B cell (primary cell): ENCODE data around the gene TNFSF4. TPM values are rescaled to one million over a fixed set of nuclear protein-coding genes. Genes with fewer than 3 reads are reported as not detected.

Source experiments
- ATAC-seq: fragments of 200-7000 bp; cut with Tn5 transposase; one replicate; pipeline ENCODE4 v1.10.0; 2021; ENCODE audit warnings: low read depth, mild to moderate bottlenecking, moderate number of reproducible peaks, moderate library complexity
- CTCF ChIA-PET: fragments of 350-600 bp; sonication (Branson Sonifier 250); formaldehyde crosslinking; loops from one replicate; lab custom pipeline; 2021; ENCODE audit warnings: antibody characterized with exemption, inconsistent platforms; lab: Charles Lee
- POLR2A ChIA-PET: fragments of 350-600 bp; sonication (Branson Sonifier 250); formaldehyde crosslinking; loops from one replicate; lab custom pipeline; 2021; ENCODE audit warnings: antibody characterized with exemption; lab: Charles Lee
- DNase-seq: peaks from one replicate; pipeline ENCODE4 v3.0.0; 2013
- H2AFZ ChIP-seq: 2 replicates; pipeline ENCODE4 v1.6.1; 2012; ENCODE audit warnings: mild to moderate bottlenecking, low read depth, low read length; ENCODE audit not compliant: insufficient read depth, poor library complexity, severe bottlenecking
- H3K27ac ChIP-seq, 2 donors: 1 replicate in 1 of 2; 2 replicates in 1 of 2; pipeline ENCODE4 v1.5.1; 2012 to 2013; ENCODE audit warnings: low read length in 2 of 2, mild to moderate bottlenecking in 2 of 2, moderate library complexity in 1 of 2
- H3K27me3 ChIP-seq, 4 experiments: fragments of 200-600 bp in 1 of 4; sonication (generic) in 1 of 4; replicated peaks in 1 of 4; 1 replicate in 2 of 4; 2 replicates in 2 of 4; pipeline versions ENCODE4 v1.6.1 to v1.7.0; 2013 to 2016; ENCODE audit warnings: low read length in 3 of 4, mild to moderate bottlenecking in 2 of 4, mixed read lengths in 1 of 4, moderate library complexity in 1 of 4; ENCODE audit not compliant: insufficient read depth in 4 of 4, control insufficient read depth in 3 of 4; ENCODE audit errors: control extremely low read depth in 1 of 4
- H3K36me3 ChIP-seq, 2 experiments: replicated peaks in 1 of 2; 1 replicate in 1 of 2; 2 replicates in 1 of 2; pipeline versions ENCODE4 v1.6.1 to v1.7.1; 2013; ENCODE audit warnings: low read length in 1 of 2; ENCODE audit not compliant: insufficient read depth in 2 of 2, control insufficient read depth in 1 of 2; ENCODE audit errors: control extremely low read depth in 1 of 2, extremely low read depth in 1 of 2
- H3K4me1 ChIP-seq, 2 donors: fragments of 200-600 bp in 1 of 2; sonication (generic) in 1 of 2; 1 replicate in 1 of 2; 2 replicates in 1 of 2; pipeline versions ENCODE4 v1.5.1 to v1.6.1; 2013 to 2017; ENCODE audit warnings: low read length in 2 of 2; ENCODE audit not compliant: control insufficient read depth in 2 of 2, insufficient read depth in 2 of 2
- H3K4me2 ChIP-seq: replicated peaks from 2 replicates; pipeline ENCODE3; 2012; ENCODE audit warnings: mild to moderate bottlenecking, low read depth, low read length; ENCODE audit not compliant: poor library complexity, severe bottlenecking
- H3K4me3 ChIP-seq, 5 experiments: fragments of 200-600 bp in 1 of 5; sonication (generic) in 1 of 5; 1 replicate in 3 of 5; 2 replicates in 2 of 5; pipeline versions ENCODE4 v1.5.1 to v1.7.0; 2011 to 2016; ENCODE audit warnings: low read length in 4 of 5, mild to moderate bottlenecking in 4 of 5, low read depth in 2 of 5, control low read depth in 1 of 5, moderate library complexity in 1 of 5; ENCODE audit not compliant: insufficient read depth in 1 of 5; ENCODE audit errors: control extremely low read depth in 1 of 5, extremely low read depth in 1 of 5
- H3K79me2 ChIP-seq: fragments of 200-600 bp; sonication (generic); one replicate; pipeline ENCODE4 v1.6.0; 2016; ENCODE audit warnings: low read length; ENCODE audit not compliant: control insufficient read depth, insufficient read depth
- H3K9ac ChIP-seq: fragments of 200-600 bp; sonication (generic); 2 replicates; pipeline ENCODE4 v1.6.1; 2017; ENCODE audit warnings: mild to moderate bottlenecking, low read length, moderate library complexity
- H3K9me3 ChIP-seq, 3 donors: one replicate each; pipeline versions ENCODE4 v1.6.1 to v1.7.1; 2013; ENCODE audit warnings: low read length in 2 of 3; ENCODE audit not compliant: control insufficient read depth in 2 of 3, insufficient read depth in 1 of 3; ENCODE audit errors: control extremely low read depth in 1 of 3
- H4K20me1 ChIP-seq: 2 replicates; pipeline ENCODE4 v1.6.0; 2012; ENCODE audit warnings: mild to moderate bottlenecking, low read length; ENCODE audit not compliant: insufficient read depth, control insufficient read depth, poor library complexity, severe bottlenecking
- H3K27ac Mint-ChIP-seq: one replicate; pipeline ENCODE4 v1.8.0; 2021; ENCODE audit warnings: mixed read lengths
- H3K27me3 Mint-ChIP-seq: one replicate; pipeline ENCODE4 v1.8.0; 2021; ENCODE audit warnings: mixed read lengths
- H3K4me1 Mint-ChIP-seq: one replicate; pipeline ENCODE4 v1.8.0; 2021; ENCODE audit warnings: mixed read lengths
- H3K4me3 Mint-ChIP-seq: one replicate; pipeline ENCODE4 v1.8.0; 2021; ENCODE audit warnings: mixed read lengths
- H3K9me3 Mint-ChIP-seq: one replicate; pipeline ENCODE4 v1.8.0; 2022; ENCODE audit warnings: mixed read lengths; ENCODE audit not compliant: insufficient read depth
- EZH2 ChIP-seq: IDR thresholded peaks from 2 replicates; pipeline ENCODE4 v1.6.1; 2012; ENCODE audit warnings: borderline replicate concordance, low read depth, mild to moderate bottlenecking, moderate library complexity, low read length; ENCODE audit not compliant: insufficient read depth, poor library complexity, severe bottlenecking
- WGBS: methylation state at CpG from one replicate; pipeline ENCODE4 v1.1.5; 2013; ENCODE audit warnings: missing lambda C conversion rate; ENCODE audit not compliant: insufficient coverage; 5-methylcytosine and 5-hydroxymethylcytosine counted together
- intact Hi-C: fragments of 100-400 bp; cut with micrococcal nuclease; formaldehyde crosslinking; loops from one replicate; pipeline ENCODE4 v1.10.0; 2022
- polyA plus RNA-seq: library from polyadenylated mRNA; depleted of rRNA; stranded (reverse); fragments of >200 nt; gene quantifications from 2 replicates; pipeline ENCODE4 v1.2.3, GENCODE V29; 2012
- total RNA-seq, 2 donors: library from RNA; stranded (reverse); fragments of 120-200 nt in 1 of 2; gene quantifications; 1 replicate in 1 of 2; 2 replicates in 1 of 2; pipeline versions ENCODE4 v1.2.3 to v1.2.4, GENCODE V29; 2013 to 2022
- TF ChIP-seq, protein P1 (sequence below): fragments of 200-600 bp; IDR thresholded peaks from one replicate; pipeline ENCODE4 v1.8.0; 2022; ENCODE audit warnings: antibody characterized with exemption, mild to moderate bottlenecking

Gene TNFSF4
- total and polyA plus RNA-seq, 2 donors (not counting 1 experiment from before 2014, with no cell fraction given) = 1.0 to 1.5 TPM

DNA sequence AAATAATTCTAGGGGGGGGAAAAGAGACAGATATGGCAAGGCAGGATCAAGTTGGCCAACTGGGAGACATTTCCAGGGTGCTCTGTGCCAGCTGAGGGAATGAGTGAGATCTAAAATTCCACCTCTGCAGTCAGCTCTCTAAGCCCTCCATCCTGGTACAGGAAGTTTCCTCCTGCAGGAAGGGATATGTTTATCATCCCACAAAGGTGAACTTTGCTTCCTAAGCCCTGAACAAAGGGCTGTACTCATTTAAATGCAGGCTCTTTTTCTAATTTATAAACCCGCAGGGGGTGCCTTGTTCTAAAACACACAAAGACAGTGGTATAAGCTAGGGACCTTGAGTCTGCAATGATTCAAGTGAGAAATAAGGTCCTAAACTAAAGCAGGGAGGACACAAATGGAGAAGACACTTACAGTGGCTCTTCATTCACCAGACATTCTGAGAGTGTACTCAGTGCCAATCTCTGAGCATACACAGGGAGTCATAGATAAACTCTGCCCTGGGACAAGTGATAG lies 3.6 kb upstream of the TNFSF4 start:
- ATAC-seq (no peak), DNase-seq (no peak)
- Mint-ChIP-seq H3K9me3 (no peaks in the 10 kb centered on the region), H3K27ac (no peak overlapping the region), H3K4me1 (peaks cover 19% of the 10 kb centered on the region), H3K27me3 (no peaks in the 10 kb centered on the region), H3K4me3 (no peak overlapping the region)
- H3K4me2 ChIP-seq = no peak overlapping the region
- no peak overlapping the region for H2AFZ ChIP-seq
- intact Hi-C loops = no loop called here
- no peaks in the 10 kb centered on the region for H3K79me2 ChIP-seq
- H3K9ac ChIP-seq = no peak overlapping the region
- H3K36me3 ChIP-seq = no peaks in the 10 kb centered on the region
- H3K4me3 ChIP-seq = no peak overlapping the region
- TF ChIP-seq, protein P1, sequence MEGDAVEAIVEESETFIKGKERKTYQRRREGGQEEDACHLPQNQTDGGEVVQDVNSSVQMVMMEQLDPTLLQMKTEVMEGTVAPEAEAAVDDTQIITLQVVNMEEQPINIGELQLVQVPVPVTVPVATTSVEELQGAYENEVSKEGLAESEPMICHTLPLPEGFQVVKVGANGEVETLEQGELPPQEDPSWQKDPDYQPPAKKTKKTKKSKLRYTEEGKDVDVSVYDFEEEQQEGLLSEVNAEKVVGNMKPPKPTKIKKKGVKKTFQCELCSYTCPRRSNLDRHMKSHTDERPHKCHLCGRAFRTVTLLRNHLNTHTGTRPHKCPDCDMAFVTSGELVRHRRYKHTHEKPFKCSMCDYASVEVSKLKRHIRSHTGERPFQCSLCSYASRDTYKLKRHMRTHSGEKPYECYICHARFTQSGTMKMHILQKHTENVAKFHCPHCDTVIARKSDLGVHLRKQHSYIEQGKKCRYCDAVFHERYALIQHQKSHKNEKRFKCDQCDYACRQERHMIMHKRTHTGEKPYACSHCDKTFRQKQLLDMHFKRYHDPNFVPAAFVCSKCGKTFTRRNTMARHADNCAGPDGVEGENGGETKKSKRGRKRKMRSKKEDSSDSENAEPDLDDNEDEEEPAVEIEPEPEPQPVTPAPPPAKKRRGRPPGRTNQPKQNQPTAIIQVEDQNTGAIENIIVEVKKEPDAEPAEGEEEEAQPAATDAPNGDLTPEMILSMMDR = no peak
- TF ChIP-seq EZH2 = no peak
- H3K4me1 ChIP-seq = peaks cover 12 to 17% of the 10 kb centered on the region in 2 donors
- H3K9me3 ChIP-seq = no peaks in the 10 kb centered on the region
- POLR2A ChIA-PET = no interaction called here
- no peak overlapping the region for H3K27ac ChIP-seq
- no peaks in the 10 kb centered on the region for H4K20me1 ChIP-seq
- H3K27me3 ChIP-seq = no peaks in the 10 kb centered on the region
- WGBS = no CpG with 5 or more reads among the region's 1 CpG
- CTCF ChIA-PET = interaction anchor here (1.1 to 22.8 kb wide), 2 partner anchors 9 to 467 kb away, joined by 3 to 472 read pairs; no protein-coding TSS in a partner anchor

GRCh38 chr1:173210283-173210682 lies 3.2 kb upstream of the TNFSF4 start:
- no peak overlapping the region for H3K4me3 ChIP-seq
- WGBS = 57% methylated on average over 2 of the region's 2 CpGs
- H3K9me3 ChIP-seq = no peaks in the 10 kb centered on the region
- ATAC-seq = no peak
- Mint-ChIP-seq H3K4me3 (no peak overlapping the region), H3K27ac (no peak overlapping the region), H3K4me1 (peaks cover 23% of the 10 kb centered on the region), H3K27me3 (no peaks in the 10 kb centered on the region), H3K9me3 (no peaks in the 10 kb centered on the region)
- H3K79me2 ChIP-seq = no peaks in the 10 kb centered on the region
- no peak for TF ChIP-seq EZH2
- TF ChIP-seq, protein P1 = no peak
- no peaks in the 10 kb centered on the region for H3K27me3 ChIP-seq
- H3K4me2 ChIP-seq = no peak overlapping the region
- ChIA-PET CTCF (interaction anchor here (1.1 to 22.8 kb wide), 2 partner anchors 8 to 466 kb away, joined by 3 to 472 read pairs; no protein-coding TSS in a partner anchor), POLR2A (interaction anchor here (0.6 kb wide), 1 partner anchor 202 kb away, joined by 5 read pairs; no protein-coding TSS in a partner anchor)
- intact Hi-C loops = no loop called here
- H3K27ac ChIP-seq = no peak overlapping the region
- H3K9ac ChIP-seq = no peak overlapping the region
- H2AFZ ChIP-seq = no peak overlapping the region
- H3K4me1 ChIP-seq = peaks cover 17 to 22% of the 10 kb centered on the region in 2 donors
- DNase-seq = no peak
- no peaks in the 10 kb centered on the region for H4K20me1 ChIP-seq
- H3K36me3 ChIP-seq = no peaks in the 10 kb centered on the region
